Suprapubic skin (tissue), 3 donors: ENCODE results near the gene ESPL1.

ENCODE experiments used
- POLR2AphosphoS5 ChIP-seq, 3 donors: sonication (generic); formaldehyde crosslinking; IDR thresholded peaks; one replicate each; pipeline ENCODE4 v1.6.1; 2017; ENCODE audit warnings: antibody characterized with exemption in 3 of 3
- TF ChIP-seq, protein P1 (sequence below), 2 donors: fragments of 200-600 bp in 1 of 2; fragments of 450-650 bp in 1 of 2; sonication (generic) in 1 of 2; IDR thresholded peaks; one replicate each; pipeline ENCODE4 v1.5.1; 2016 to 2019; ENCODE audit warnings: antibody characterized with exemption in 2 of 2, mild to moderate bottlenecking in 1 of 2, moderate library complexity in 1 of 2

DNA sequence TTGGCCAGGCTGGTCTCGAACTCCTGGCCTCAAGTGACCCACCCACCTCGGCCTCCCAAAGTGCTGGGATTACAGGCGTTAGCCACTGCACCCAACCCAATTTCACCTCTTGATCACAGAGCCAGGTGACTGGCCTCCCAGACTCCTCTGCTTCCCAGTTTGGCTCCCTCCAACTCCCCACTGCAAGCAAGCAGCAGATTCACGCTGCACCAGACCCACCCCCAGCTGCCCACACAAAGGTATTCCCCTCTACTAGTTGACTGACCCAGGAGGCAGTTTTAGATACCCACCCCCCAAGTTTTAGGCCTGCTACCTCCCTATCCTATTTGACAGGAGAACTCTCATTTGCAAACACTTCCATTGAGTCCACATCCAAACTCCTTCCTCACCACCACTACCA, 41.3 kb upstream of the ESPL1 start:
- no peak for TF ChIP-seq POLR2AphosphoS5 (IDR thresholded peaks at IDR 0.05)
- TF ChIP-seq, protein P1, sequence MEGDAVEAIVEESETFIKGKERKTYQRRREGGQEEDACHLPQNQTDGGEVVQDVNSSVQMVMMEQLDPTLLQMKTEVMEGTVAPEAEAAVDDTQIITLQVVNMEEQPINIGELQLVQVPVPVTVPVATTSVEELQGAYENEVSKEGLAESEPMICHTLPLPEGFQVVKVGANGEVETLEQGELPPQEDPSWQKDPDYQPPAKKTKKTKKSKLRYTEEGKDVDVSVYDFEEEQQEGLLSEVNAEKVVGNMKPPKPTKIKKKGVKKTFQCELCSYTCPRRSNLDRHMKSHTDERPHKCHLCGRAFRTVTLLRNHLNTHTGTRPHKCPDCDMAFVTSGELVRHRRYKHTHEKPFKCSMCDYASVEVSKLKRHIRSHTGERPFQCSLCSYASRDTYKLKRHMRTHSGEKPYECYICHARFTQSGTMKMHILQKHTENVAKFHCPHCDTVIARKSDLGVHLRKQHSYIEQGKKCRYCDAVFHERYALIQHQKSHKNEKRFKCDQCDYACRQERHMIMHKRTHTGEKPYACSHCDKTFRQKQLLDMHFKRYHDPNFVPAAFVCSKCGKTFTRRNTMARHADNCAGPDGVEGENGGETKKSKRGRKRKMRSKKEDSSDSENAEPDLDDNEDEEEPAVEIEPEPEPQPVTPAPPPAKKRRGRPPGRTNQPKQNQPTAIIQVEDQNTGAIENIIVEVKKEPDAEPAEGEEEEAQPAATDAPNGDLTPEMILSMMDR (IDR thresholded peaks at IDR 0.05): no peak
